Esophagus muscularis mucosa (tissue), 4 donors: ENCODE results near the gene GOLIM4. TPM values are rescaled to one million over a fixed set of nuclear protein-coding genes. Genes with fewer than 3 reads are reported as not detected.
A peak's percentile ranks its signal among the peaks of the same experiment; 100 is the strongest.

Experiments used
- DNase-seq: peaks from one replicate; pipeline ENCODE4 v3.0.0-alpha.2; 2017; ENCODE audit errors: extremely low spot score
- H3K27ac ChIP-seq, 4 donors: fragments of 200-600 bp; sonication (generic); replicated peaks in 1 of 4; 1 replicate in 3 of 4; 2 replicates in 1 of 4; pipeline ENCODE4 v1.5.1; 2016 to 2019; ENCODE audit warnings: mild to moderate bottlenecking in 1 of 4
- H3K27me3 ChIP-seq, 4 donors: fragments of 200-600 bp; sonication (generic); one replicate each; pipeline versions ENCODE4 v1.5.1 to v1.6.0; 2016 to 2019
- H3K36me3 ChIP-seq, 4 donors: fragments of 200-600 bp; sonication (generic); one replicate each; pipeline ENCODE4 v1.5.1; 2016 to 2019
- H3K4me1 ChIP-seq, 4 donors: fragments of 200-600 bp; sonication (generic); one replicate each; pipeline ENCODE4 v1.5.1; 2016 to 2019
- H3K4me3 ChIP-seq, 4 donors: fragments of 200-600 bp; sonication (generic); 1 replicate in 2 of 4; 2 replicates in 2 of 4; pipeline ENCODE4 v1.5.1; 2016 to 2019; ENCODE audit warnings: mild to moderate bottlenecking in 4 of 4, moderate library complexity in 1 of 4
- H3K9me3 ChIP-seq, 4 donors: fragments of 200-600 bp; sonication (generic); 1 replicate in 3 of 4; 2 replicates in 1 of 4; pipeline ENCODE4 v1.5.1; 2016 to 2019
- CTCF ChIP-seq, 3 experiments: fragments of 200-600 bp in 2 of 3; fragments of 450-650 bp in 1 of 3; sonication (generic) in 2 of 3; IDR thresholded peaks; one replicate each; pipeline ENCODE4 v1.5.1; 2017 to 2019; ENCODE audit warnings: antibody characterized with exemption in 3 of 3, mild to moderate bottlenecking in 2 of 3, moderate library complexity in 1 of 3
- EP300 ChIP-seq: sonication (generic); formaldehyde crosslinking; IDR thresholded peaks from one replicate; pipeline ENCODE4 v1.6.1; 2017; ENCODE audit warnings: antibody characterized with exemption
- POLR2A ChIP-seq: fragments of 450-650 bp; IDR thresholded peaks from one replicate; pipeline ENCODE4 v1.6.1; 2017; ENCODE audit warnings: antibody characterized with exemption, moderate library complexity, mild to moderate bottlenecking, low read depth
- POLR2AphosphoS5 ChIP-seq, 2 donors: sonication (generic); formaldehyde crosslinking; IDR thresholded peaks; one replicate each; pipeline ENCODE4 v1.6.1; 2017; ENCODE audit warnings: antibody characterized with exemption in 2 of 2
- WGBS: methylation state at CpG from one replicate; pipeline ENCODE4 v1.1.5; 2018; 5-methylcytosine and 5-hydroxymethylcytosine counted together
- intact Hi-C: fragments of 100-400 bp; cut with DNase I; formaldehyde crosslinking; loops from one replicate; pipeline ENCODE4 v1.15.1; 2023
- total RNA-seq, 4 donors: library from RNA; depleted of rRNA; stranded (reverse); fragments of >200 nt; gene quantifications; one replicate each; pipeline versions ENCODE4 v1.1.0 to v1.2.1, GENCODE V29; 2016

GOLIM4 gene
- total RNA-seq, 4 donors from 2014 or later = 41.7 to 46.5 (median 45.0) TPM

DNA sequence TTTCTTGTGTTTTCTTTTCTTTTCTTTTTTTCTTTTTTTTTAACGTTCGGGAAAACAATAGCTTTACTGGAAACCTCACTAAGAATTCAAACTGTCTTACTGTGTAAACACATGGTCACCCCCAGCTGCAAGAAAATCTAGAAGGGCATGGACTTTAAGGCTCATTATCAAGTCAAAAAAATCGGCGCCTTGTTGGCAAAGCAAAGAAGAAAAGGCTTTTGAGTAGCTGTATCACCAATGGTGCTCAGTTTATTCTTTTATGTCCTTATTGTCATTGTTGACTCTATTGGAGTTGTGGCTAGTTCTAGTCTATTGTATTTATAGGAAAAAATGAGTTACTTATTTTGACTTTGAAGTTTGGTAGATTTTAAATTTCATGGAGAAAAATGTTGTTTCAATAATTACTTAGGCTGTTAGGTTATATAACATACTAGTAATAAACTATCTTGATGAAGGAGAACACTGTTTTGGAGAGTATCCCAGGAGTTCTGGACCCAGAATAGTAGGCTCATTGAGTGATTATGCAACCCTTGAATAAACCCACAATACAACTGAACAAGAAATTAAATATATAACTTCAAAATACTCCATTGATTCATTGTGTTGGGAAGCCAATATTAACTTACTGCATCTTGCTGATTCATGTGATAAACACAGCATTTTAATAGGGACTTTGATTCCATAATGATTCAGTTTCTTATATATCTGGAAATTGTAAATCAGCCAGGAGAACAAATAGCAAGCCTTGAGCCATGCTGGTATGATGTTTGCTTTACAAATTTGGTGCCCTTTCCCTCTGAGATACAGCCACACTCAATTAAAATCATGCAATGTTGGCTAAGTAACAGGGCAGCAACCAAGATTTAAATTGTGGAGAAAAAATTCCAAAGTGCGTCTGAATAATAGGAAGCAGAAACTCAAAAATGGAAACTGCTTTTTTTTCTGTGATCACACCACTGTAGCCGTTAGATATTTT is 27.8 kb upstream of the GOLIM4 start:
- TF ChIP-seq CTCF (IDR thresholded peaks at IDR 0.05) (no peak), EP300 (no peak), POLR2A (no peak), POLR2AphosphoS5 (IDR thresholded peaks at IDR 0.05) (no peak)
- H3K27ac ChIP-seq = no peak overlapping the region
- no peak overlapping the region for H3K4me3 ChIP-seq
- intact Hi-C loops = no loop called here
- DNase-seq = no peak
- WGBS = 64% methylated on average over 6 of the region's 6 CpGs
- no peaks in the 10 kb centered on the region for H3K27me3 ChIP-seq
- no peaks in the 10 kb centered on the region for H3K36me3 ChIP-seq
- no peaks in the 10 kb centered on the region for H3K9me3 ChIP-seq
- H3K4me1 ChIP-seq = peaks cover 0 to 21% (median 19%) of the 10 kb centered on the region in 4 donors

- no peak for TF ChIP-seq POLR2A
- Histone ChIP-seq H3K27me3 (no peaks in the 10 kb centered on the region), H3K27ac (peak overlapping the region in 2 of 4 donors; percentile 11 to 18), H3K4me1 (peaks cover 0 to 21% (median 19%) of the 10 kb centered on the region in 4 donors), H3K36me3 (no peaks in the 10 kb centered on the region), H3K9me3 (no peaks in the 10 kb centered on the region), H3K4me3 (no peak overlapping the region)
- DNase-seq = no peak
- 48% methylated on average over 4 of the region's 4 CpGs for WGBS
- intact Hi-C loops = no loop called here
Observed at GRCh38 chr3:168121184-168122017, 25.7 kb upstream of the GOLIM4 start.

- TF ChIP-seq CTCF (IDR thresholded peaks at IDR 0.05) (no peak), POLR2A (no peak), POLR2AphosphoS5 (IDR thresholded peaks at IDR 0.05) (no peak), EP300 (no peak)
- no peaks in the 10 kb centered on the region for H3K27me3 ChIP-seq
- no peak overlapping the region for H3K4me3 ChIP-seq
- no peaks in the 10 kb centered on the region for H3K36me3 ChIP-seq
- no peaks in the 10 kb centered on the region for H3K9me3 ChIP-seq
- H3K4me1 ChIP-seq = peaks cover 2 to 10% (median 6%) of the 10 kb centered on the region in 4 donors
- H3K27ac ChIP-seq = no peak overlapping the region
- 48% methylated on average over 2 of the region's 2 CpGs for WGBS
- no peak for DNase-seq
- intact Hi-C loops = no loop called here
Observed at GRCh38 chr3:168117853-168118313, 22.2 kb upstream of the GOLIM4 start.

- H3K4me3 ChIP-seq = no peak overlapping the region
- H3K27ac ChIP-seq = no peak overlapping the region
- peaks cover 0 to 10% (median 6%) of the 10 kb centered on the region in 4 donors for H3K4me1 ChIP-seq
- no peak for DNase-seq
- intact Hi-C loops = no loop called here
- H3K36me3 ChIP-seq = no peaks in the 10 kb centered on the region
- H3K9me3 ChIP-seq = no peaks in the 10 kb centered on the region
- WGBS = 61% methylated on average over 3 of the region's 3 CpGs
- no peaks in the 10 kb centered on the region for H3K27me3 ChIP-seq
- TF ChIP-seq CTCF (IDR thresholded peaks at IDR 0.05) = no peak
- TF ChIP-seq EP300 = no peak
- no peak for TF ChIP-seq POLR2AphosphoS5 (IDR thresholded peaks at IDR 0.05)
- no peak for TF ChIP-seq POLR2A
Observed at GRCh38 chr3:168117059-168117458, 21.3 kb upstream of the GOLIM4 start.

DNA sequence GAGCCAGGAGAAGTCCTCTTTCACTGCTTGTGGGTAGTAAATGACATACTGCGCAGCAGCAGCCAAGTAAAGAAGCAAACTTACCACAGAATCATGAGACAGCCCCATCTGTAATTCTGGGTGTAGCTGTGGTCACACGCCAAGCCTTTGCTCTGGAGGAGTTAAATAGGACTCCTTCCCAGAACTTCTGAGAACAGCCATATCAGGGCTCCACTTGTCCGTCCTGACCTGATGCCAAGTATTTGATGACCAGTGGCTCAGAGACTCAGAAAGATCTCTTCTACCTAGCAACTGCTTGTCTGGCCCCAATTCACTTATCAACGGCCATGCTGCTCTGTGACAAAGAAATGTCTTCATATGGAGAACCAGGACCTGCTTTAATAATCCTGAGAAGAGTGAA is 20.6 kb upstream of the GOLIM4 start:
- H3K4me3 ChIP-seq = no peak overlapping the region
- TF ChIP-seq POLR2A (no peak), EP300 (no peak), CTCF (IDR thresholded peaks at IDR 0.05) (no peak), POLR2AphosphoS5 (IDR thresholded peaks at IDR 0.05) (no peak)
- intact Hi-C loops = no loop called here
- no peaks in the 10 kb centered on the region for H3K9me3 ChIP-seq
- no peaks in the 10 kb centered on the region for H3K27me3 ChIP-seq
- H3K36me3 ChIP-seq = no peaks in the 10 kb centered on the region
- WGBS = 66% methylated on average over 4 of the region's 4 CpGs
- H3K4me1 ChIP-seq = peaks cover 0 to 6% (median 5%) of the 10 kb centered on the region in 4 donors
- no peak for DNase-seq
- H3K27ac ChIP-seq = no peak overlapping the region
